Measurements from ENCODE around the gene CELSR3.

Gene CELSR3, protein sequence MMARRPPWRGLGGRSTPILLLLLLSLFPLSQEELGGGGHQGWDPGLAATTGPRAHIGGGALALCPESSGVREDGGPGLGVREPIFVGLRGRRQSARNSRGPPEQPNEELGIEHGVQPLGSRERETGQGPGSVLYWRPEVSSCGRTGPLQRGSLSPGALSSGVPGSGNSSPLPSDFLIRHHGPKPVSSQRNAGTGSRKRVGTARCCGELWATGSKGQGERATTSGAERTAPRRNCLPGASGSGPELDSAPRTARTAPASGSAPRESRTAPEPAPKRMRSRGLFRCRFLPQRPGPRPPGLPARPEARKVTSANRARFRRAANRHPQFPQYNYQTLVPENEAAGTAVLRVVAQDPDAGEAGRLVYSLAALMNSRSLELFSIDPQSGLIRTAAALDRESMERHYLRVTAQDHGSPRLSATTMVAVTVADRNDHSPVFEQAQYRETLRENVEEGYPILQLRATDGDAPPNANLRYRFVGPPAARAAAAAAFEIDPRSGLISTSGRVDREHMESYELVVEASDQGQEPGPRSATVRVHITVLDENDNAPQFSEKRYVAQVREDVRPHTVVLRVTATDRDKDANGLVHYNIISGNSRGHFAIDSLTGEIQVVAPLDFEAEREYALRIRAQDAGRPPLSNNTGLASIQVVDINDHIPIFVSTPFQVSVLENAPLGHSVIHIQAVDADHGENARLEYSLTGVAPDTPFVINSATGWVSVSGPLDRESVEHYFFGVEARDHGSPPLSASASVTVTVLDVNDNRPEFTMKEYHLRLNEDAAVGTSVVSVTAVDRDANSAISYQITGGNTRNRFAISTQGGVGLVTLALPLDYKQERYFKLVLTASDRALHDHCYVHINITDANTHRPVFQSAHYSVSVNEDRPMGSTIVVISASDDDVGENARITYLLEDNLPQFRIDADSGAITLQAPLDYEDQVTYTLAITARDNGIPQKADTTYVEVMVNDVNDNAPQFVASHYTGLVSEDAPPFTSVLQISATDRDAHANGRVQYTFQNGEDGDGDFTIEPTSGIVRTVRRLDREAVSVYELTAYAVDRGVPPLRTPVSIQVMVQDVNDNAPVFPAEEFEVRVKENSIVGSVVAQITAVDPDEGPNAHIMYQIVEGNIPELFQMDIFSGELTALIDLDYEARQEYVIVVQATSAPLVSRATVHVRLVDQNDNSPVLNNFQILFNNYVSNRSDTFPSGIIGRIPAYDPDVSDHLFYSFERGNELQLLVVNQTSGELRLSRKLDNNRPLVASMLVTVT (N-terminal part only)

DNA sequence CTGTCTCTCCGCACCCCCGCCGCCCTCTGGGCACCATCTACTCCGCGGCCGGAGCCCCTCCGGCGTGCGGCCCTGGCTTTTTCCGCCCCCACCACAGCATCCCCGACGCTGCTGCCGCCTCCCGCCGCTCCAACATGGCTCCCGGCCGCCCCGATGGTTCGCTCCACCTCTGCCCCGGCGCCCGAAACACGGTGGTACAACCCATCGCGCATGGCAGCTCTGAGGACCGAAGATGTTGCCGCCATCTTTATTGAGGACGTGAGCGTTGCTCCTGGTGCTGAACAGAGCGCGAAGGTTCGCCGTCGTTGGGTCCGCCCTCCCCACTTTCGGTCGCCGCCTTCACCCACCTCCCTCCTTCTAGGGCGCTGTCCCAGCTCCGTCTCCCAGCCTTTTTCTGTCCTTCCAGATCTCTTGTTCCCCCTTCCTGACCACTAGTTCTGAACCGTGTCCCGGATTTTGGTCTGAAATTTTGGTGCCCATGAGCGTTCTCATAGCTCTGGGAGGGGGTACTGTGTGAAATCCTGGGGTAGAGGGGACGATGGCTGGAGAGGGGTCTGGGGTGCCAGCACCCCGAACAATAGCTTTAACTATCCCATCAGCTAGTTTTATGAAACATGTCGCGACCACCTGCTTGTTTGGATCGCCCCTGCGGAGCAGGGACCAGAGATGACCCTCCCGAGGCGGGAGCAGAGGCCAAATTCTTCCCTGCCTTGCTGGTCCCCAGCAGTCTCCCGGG, at the start of gene CELSR3:
Gene CELSR3 (minus strand): TSS at position 134 of the 736 bp plus-strand sequence. CDS start 252 bp downstream, outside the sequence.
- peak; percentile 88 for DNase-seq

GRCh38 chr3:48711727-48712126, 49.0 kb upstream of the CELSR3 start:
- no peak for DNase-seq

GRCh38 chr3:48709051-48709461, 46.4 kb upstream of the CELSR3 start:
- no peak for DNase-seq

DNA sequence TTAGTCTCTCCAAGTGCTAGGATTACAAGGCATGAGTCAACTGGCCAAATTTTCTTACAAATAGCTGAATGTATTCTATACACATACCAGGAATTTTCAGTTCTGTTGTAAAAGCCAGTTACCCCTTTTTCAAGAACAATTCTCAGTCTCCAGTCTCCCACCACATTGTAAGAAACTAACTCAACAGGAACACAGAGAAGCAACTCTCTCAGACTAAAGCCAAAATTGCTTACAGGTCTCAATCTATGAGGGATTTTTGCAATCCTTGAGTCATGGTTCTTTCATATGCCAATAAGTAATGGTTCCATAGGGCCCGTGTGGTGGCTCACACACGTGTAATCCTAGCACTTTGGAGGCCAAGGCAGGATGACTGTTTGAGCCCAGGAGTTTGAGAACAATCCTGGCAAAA, 45.8 kb upstream of the CELSR3 start:
- no peak for DNase-seq

DNA sequence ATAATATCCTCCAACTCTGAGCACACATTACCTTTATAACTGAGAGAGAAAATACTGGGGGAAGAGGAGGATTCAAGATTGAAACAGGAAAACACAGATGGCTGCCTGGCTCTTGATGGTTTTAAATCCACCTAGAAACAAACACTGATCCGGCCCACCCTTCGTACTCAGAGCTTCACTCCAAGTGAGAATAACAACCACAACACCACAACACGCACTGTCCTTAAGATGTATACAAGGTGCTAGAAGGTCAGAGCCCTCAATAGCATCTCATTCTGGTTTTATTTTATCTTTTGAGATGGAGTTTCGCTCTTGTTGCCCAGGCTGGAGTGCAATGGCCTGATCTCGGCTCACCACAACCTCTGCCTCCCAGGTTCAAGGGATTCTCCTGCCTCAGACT, 44.5 kb upstream of the CELSR3 start:
- DNase-seq = no peak

DNA sequence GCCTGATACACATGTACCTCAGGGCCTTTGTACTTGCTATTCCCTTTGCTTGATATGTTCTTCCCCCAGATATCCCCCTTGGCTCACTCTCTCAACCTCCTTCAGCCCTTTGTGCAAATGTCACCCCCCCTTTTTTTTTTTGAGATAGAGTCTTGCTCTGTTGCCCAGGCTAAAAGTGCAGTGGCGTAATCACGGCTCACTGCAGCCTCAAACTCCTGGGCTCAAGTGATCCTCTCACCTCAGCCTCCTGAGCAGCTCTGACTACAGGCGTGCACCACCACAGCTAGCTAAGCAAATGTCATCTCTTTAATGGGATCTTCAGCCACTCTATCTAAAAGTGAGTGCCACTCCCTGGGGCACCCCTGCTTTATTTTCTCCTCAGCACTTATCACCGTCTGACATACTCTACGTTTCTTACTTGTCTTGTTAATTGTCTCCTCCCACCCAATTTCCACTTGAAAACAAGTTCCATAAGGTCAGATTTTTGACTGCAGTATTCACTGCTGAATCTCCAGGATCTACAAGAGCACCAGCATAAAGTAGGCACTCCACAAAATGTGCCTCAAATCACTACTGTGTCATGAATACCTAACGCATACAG, 39.7 kb upstream of the CELSR3 start:
- no peak for DNase-seq

DNA sequence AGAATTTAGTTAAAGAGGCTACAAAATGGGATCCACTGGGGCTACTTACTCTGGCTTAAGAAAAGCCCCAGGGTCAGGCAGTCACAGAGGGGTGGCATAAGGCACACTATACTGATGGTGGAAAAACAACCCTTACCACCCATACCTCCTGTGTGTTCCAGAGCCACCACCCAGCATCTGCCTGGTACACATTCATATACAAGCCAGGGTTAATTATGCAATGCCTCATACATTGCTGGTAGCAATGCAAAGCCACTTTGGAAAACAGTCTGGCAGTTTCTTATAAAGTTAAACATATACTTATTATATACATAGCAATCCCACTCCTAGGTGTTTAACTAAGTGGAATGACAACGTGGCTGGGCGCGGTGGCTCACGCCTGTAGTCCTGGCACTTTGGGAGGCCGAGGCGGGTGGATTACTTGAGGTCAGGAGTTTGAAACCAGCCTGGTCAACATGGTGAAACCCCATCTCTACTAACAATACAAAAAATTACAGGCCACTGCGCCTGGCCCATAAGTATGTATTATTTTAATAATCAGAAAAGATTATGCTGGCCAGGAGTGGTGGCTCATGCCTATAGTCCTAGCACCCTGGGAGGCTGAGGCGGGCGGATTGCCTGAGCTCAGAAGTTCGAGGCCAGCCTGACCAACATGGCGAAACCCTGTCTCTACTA, 38.2 kb upstream of the CELSR3 start:
- DNase-seq = no peak

DNA sequence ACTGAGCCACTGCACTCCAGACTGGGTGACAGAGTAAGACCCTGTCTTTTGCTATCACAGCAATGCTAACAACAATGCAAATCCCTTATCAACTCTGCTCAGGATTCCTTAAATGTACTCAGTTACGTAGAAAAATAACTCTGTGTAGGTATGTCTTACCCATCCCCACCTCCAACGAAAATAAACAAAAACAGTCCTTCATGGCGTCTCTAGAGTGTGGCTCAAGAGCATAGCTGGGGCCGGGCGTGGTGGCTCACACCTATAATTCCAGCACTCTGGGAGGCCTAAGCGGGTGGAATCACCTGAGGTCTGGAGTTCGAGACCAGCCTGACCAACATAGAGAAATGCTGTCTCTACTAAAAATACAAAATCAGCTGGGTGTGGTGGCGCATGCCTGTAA, 36.2 kb upstream of the CELSR3 start:
- no peak for DNase-seq

- DNase-seq = no peak
Measured at GRCh38 chr3:48697952-48698351, 35.3 kb upstream of the CELSR3 start.

DNA sequence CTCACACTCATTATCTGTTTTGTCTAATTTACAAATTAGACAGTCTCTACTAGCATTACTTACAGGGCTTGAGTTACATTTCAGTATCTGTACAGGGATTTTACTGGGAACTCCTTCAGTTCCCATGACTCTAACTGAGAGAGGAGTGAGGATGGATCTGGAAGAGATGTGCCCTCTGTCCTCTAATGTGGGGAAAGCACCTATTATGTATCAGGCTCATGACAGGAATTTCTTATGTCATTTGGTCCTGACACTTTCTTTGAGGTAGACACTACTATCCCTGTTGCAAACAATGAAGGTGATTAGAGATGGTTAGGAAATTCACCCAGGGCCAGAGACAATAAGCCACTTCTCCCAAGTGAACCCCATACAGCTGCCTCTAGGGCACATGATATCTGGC, 33.9 kb upstream of the CELSR3 start:
- no peak for DNase-seq

DNA sequence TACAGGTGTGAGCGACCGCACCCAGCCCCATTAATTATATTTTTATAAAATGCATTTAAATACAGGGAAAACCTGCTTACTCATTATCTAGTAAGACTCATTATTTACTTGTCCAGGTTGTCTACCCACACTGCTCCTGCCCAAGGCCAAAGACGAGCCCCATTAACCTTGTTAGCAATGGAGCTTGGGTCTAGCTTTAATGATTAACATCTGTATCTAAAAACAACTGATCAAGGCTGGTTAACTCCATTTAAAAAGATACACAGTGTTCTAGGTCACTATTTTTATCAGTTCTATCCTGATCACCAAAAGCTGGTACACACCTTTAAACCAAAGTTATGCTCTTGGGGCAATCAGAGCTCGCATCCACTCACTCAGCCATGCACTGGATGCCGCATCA, 33.5 kb upstream of the CELSR3 start:
- no peak for DNase-seq

- no peak for DNase-seq
Measured at GRCh38 chr3:48695393-48695753, 32.7 kb upstream of the CELSR3 start.

DNA sequence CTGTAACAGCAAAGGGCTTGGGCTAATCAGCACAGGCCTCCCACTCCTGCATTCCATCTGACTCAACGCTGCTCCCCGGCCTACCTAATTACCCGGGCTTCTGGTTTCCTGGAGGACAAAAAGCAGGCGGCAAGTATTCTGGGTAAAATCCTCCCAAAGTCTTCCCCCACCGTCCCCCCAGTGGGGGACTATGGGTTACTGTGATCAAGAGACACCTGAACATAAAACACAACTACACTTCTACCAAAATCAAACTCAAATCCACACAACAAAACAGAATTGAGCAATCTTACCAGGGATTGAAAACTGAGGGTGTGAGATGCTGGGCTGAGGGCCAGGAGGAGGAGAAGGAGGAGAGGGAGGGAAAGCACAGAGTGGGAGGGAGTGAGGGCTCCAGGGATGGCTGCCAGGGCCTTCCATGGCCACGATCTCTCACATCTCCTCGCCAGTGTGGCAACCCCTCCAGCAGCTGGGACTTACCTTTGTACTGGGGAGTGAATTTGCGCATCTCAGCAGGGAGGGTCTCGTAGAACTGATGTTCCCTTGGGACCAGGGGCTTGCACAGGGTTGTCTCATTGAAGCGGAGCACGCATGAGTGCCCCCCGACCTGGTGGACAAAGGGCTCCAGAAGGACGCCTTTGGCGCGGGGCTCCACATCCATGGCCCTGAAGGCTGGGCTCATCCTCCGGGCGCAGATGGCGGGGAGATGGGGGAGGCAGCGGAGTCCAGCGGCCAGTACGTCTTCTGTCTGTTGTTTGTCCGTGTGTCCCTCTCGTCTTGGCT, 32.1 kb upstream of the CELSR3 start:
- no peak for DNase-seq

DNA sequence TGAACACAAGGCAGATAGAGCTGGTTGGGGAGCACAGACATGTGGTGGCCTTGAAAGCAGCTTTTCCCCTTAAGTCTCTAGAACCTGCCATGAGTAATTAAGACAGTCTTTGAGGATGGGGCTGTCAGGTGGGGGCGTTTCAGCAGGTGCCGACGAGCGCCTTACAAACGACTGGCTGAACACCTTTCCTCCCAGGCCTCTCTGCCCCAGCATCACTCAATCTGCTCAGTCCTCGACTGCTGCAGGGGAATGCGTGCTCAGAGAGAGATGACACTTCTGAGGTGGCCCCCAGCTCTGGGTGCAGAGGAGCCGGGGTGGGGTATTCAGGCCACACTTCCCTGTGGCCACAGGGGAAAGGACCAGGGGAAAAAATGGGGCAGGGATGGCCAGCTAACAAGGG, 31.1 kb upstream of the CELSR3 start:
- no peak for DNase-seq

DNA sequence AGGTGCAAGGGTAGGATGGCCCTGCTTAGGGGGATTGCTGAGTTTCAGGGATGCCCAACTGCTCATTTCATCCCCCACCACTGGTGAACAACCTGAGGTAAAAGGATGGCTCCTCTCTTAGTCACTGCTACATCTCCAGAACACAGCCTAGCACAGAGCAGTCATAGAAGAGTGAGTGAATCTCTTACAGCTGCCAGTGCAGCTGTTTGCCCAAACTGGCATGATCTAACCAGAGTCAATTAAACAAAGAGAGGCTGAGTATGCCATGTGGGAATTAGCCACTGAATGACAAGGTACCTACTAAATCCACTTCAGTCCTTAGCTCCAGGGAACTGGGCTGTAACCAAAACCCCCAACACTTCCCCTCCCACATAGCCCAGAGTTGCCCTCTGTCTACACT, 29.9 kb upstream of the CELSR3 start:
- DNase-seq = no peak

DNA sequence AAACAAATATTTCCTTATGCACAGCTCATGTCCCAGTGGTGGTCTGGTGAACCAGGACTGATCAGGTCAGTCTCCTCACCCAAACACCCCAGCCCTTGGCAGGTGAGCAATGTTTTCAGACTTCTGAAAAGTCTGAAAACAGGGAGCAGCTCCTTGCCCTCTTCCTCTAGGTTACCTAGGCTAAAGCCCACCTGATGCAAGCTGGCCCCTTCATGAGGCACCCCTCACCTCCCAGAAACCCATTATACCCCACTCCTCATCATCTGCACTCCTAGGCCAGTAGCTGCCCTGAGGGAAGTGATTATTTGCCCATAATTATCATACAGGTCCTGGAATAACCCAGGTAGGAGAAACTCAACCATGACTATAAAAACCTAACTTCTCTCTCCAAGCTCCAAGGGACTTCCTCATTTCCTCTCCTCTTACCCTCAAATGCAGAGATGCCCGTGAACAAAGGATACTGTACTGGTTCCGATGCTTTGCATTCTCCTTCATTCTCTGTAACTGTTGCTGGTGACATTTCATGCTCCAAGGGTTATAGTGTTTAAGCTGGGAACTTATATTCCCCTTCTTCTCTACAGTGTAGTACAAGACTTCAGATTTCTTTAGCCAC, 28.3 kb upstream of the CELSR3 start:
- DNase-seq = no peak

- DNase-seq = no peak
Measured at GRCh38 chr3:48689384-48689783, 26.7 kb upstream of the CELSR3 start.

GRCh38 chr3:48688737-48689075, 26.0 kb upstream of the CELSR3 start:
- no peak for DNase-seq

DNA sequence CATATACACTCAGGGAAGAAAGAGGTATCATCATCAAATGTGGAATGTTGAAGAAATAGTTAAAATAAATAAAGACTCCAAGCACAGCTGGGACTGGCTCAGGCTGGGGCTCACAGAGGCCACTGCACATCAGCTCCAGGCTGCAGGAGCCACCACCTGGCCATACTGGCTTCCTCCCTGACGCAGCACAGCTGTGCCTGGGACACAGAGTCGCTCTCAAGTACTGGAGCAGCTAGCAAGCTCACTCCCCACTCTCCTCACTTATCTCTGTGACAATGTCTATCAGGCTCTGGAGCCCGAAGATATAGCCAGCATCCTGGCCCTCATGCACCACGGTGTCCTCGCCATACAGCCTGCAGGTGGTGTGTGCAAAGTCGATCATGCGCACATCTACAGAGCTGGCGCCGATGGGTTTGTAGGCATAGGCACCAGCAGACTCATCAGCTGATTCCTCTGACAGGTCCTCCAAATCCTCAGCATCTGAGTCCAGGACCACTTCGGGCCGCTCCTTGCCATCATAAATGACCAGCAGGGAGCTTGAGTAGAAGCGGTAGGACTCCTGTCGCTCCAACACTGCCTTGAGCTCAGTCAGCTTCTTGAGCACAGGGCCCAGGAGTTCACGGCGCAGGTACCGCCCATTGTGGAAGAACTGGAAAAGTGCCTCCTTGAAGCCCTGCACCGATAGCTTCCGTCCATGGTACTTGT, 25.5 kb upstream of the CELSR3 start:
- peak; percentile 26 for DNase-seq

DNA sequence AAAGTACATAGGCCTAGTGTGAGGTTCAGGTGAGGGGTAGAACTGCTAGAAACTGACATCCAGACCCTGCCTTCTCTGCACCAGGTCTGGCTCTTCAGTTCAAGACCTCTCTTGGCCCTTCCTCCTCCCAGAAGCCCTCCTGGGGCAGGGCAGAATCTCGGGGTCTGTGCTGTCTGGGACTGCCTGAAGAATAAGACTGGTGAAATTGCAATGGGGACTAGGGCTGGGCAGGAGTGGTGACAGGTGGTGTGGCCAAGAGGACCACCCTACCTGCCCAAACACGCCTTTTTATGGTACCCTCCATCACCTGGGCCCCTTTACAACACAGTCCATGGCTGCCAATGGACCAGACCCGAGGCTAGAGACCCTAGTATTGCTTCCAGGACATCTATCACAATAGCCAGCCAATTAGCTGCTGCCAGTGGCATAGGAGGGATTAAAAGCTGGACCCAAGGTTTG, 24.6 kb upstream of the CELSR3 start:
- no peak for DNase-seq

All from DMS53 (cell line).